Spinal cord (tissue), 10 donors: ENCODE data around the gene TSSK1B. TPM values are rescaled to one million over a fixed set of nuclear protein-coding genes. Genes with fewer than 3 reads are reported as not detected.

ENCODE experiments used
- DNase-seq, 6 donors: peaks; one replicate each; pipeline versions ENCODE4 v3.0.0 to v3.0.0-alpha.2; 2013 to 2015; ENCODE audit warnings: low spot score in 6 of 6, low read depth in 4 of 6
- H3K27ac ChIP-seq: one replicate; pipeline ENCODE4 v1.5.1; 2013; ENCODE audit warnings: low read depth, low read length, control low read depth
- H3K27me3 ChIP-seq: one replicate; pipeline ENCODE4 v1.6.1; 2013; ENCODE audit warnings: low read length; ENCODE audit not compliant: control insufficient read depth, insufficient read depth
- H3K36me3 ChIP-seq: one replicate; pipeline ENCODE4 v1.6.1; 2013; ENCODE audit warnings: low read length; ENCODE audit not compliant: control insufficient read depth, insufficient read depth
- H3K4me1 ChIP-seq: one replicate; pipeline ENCODE4 v1.6.1; 2013; ENCODE audit warnings: low read length; ENCODE audit not compliant: control insufficient read depth, insufficient read depth
- H3K4me3 ChIP-seq: one replicate; pipeline ENCODE4 v1.5.1; 2013; ENCODE audit warnings: low read depth, low read length, control low read depth
- H3K9me3 ChIP-seq: one replicate; pipeline ENCODE4 v1.6.1; 2013; ENCODE audit warnings: low read length; ENCODE audit not compliant: control insufficient read depth, insufficient read depth
- WGBS: methylation state at CpG from one replicate; pipeline ENCODE4 v1.1.5; 2013; ENCODE audit warnings: missing lambda C conversion rate; ENCODE audit not compliant: insufficient coverage; 5-methylcytosine and 5-hydroxymethylcytosine counted together
- polyA plus RNA-seq, 2 donors: library from polyadenylated mRNA; unstranded; fragments of 120-200 nt; gene quantifications; one replicate each; pipeline ENCODE4 v1.2.1, GENCODE V29; 2013; ENCODE audit not compliant: insufficient read length in 2 of 2
- total RNA-seq, 2 donors: library from RNA; depleted of rRNA in 1 of 2; stranded (reverse); fragments of 120-200 nt in 1 of 2; fragments of >200 nt in 1 of 2; gene quantifications; one replicate each; pipeline versions ENCODE4 v1.2.3 to v1.2.4, GENCODE V29; 2013 to 2014
- donor health status: healthy.

TSSK1B gene
- total and polyA plus RNA-seq, 4 donors = 0.06 to 0.10 (median 0.06) TPM; not detected in 1

GRCh38 chr5:113450462-113450861 is 15.7 kb upstream of the TSSK1B start:
- Histone ChIP-seq H3K9me3 (peaks cover 2% of the 10 kb centered on the region), H3K27ac (no peak overlapping the region), H3K36me3 (no peaks in the 10 kb centered on the region), H3K4me3 (no peak overlapping the region), H3K4me1 (no peaks in the 10 kb centered on the region), H3K27me3 (no peaks in the 10 kb centered on the region)
- no peak for DNase-seq
- WGBS = no CpG with 5 or more reads among the region's 2 CpGs

GRCh38 chr5:113448252-113448651 is 13.5 kb upstream of the TSSK1B start:
- Histone ChIP-seq H3K27me3 (no peaks in the 10 kb centered on the region), H3K4me1 (no peaks in the 10 kb centered on the region), H3K9me3 (peaks cover 2% of the 10 kb centered on the region), H3K4me3 (no peak overlapping the region), H3K36me3 (no peaks in the 10 kb centered on the region), H3K27ac (no peak overlapping the region)
- no peak for DNase-seq
- no CpG with 5 or more reads among the region's 3 CpGs for WGBS

GRCh38 chr5:113447498-113448050 is 12.8 kb upstream of the TSSK1B start:
- peak in 2 of 6 donors; percentile 45 to 55 for DNase-seq
- H3K4me1 ChIP-seq = no peaks in the 10 kb centered on the region
- no peak overlapping the region for H3K4me3 ChIP-seq
- WGBS = 14% methylated on average over 2 of the region's 4 CpGs
- H3K9me3 ChIP-seq = peaks cover 2% of the 10 kb centered on the region
- no peaks in the 10 kb centered on the region for H3K36me3 ChIP-seq
- H3K27me3 ChIP-seq = no peaks in the 10 kb centered on the region
- H3K27ac ChIP-seq = no peak overlapping the region

GRCh38 chr5:113446358-113446927 is 11.7 kb upstream of the TSSK1B start:
- H3K36me3 ChIP-seq = no peaks in the 10 kb centered on the region
- no peaks in the 10 kb centered on the region for H3K4me1 ChIP-seq
- no peak overlapping the region for H3K27ac ChIP-seq
- no peak for DNase-seq
- no peak overlapping the region for H3K4me3 ChIP-seq
- H3K9me3 ChIP-seq = peaks cover 2% of the 10 kb centered on the region
- no peaks in the 10 kb centered on the region for H3K27me3 ChIP-seq
- no CpG with 5 or more reads among the region's 2 CpGs for WGBS

GRCh38 chr5:113437111-113437510 is 2.3 kb upstream of the TSSK1B start:
- WGBS = no CpG with 5 or more reads among the region's 1 CpG
- Histone ChIP-seq H3K4me1 (peaks cover 11% of the 10 kb centered on the region), H3K9me3 (no peaks in the 10 kb centered on the region), H3K27me3 (no peaks in the 10 kb centered on the region), H3K36me3 (no peaks in the 10 kb centered on the region), H3K27ac (no peak overlapping the region), H3K4me3 (no peak overlapping the region)
- DNase-seq = peak in 1 of 6 donors; percentile 65

- DNase-seq = peak in 1 of 6 donors; percentile 63
- H3K9me3 ChIP-seq = no peaks in the 10 kb centered on the region
- H3K36me3 ChIP-seq = no peaks in the 10 kb centered on the region
- H3K27ac ChIP-seq = no peak overlapping the region
- no peaks in the 10 kb centered on the region for H3K27me3 ChIP-seq
- no peak overlapping the region for H3K4me3 ChIP-seq
- peaks cover 11% of the 10 kb centered on the region for H3K4me1 ChIP-seq
- 52% methylated on average over 4 of the region's 4 CpGs for WGBS
Observed at GRCh38 chr5:113435575-113435974, 786 bp upstream of the TSSK1B start.

- Histone ChIP-seq H3K4me1 (peaks cover 11% of the 10 kb centered on the region), H3K27ac (no peak overlapping the region), H3K36me3 (no peaks in the 10 kb centered on the region), H3K4me3 (no peak overlapping the region), H3K9me3 (no peaks in the 10 kb centered on the region), H3K27me3 (no peaks in the 10 kb centered on the region)
- no peak for DNase-seq
- 97% methylated on average over 38 of the region's 38 CpGs for WGBS
Observed at GRCh38 chr5:113433862-113434612, 752 bp downstream of the TSSK1B start.

GRCh38 chr5:113433071-113433470 is 1.7 kb downstream of the TSSK1B start:
- no peaks in the 10 kb centered on the region for H3K36me3 ChIP-seq
- no peak overlapping the region for H3K4me3 ChIP-seq
- no peak for DNase-seq
- WGBS = 90% methylated on average over 19 of the region's 21 CpGs
- peaks cover 11% of the 10 kb centered on the region for H3K4me1 ChIP-seq
- no peaks in the 10 kb centered on the region for H3K9me3 ChIP-seq
- H3K27me3 ChIP-seq = no peaks in the 10 kb centered on the region
- H3K27ac ChIP-seq = no peak overlapping the region

- Histone ChIP-seq H3K9me3 (no peaks in the 10 kb centered on the region), H3K4me1 (no peaks in the 10 kb centered on the region), H3K27me3 (no peaks in the 10 kb centered on the region), H3K4me3 (no peak overlapping the region), H3K27ac (no peak overlapping the region), H3K36me3 (no peaks in the 10 kb centered on the region)
- WGBS = 55% methylated on average over 2 of the region's 3 CpGs
- no peak for DNase-seq
Observed at GRCh38 chr5:113427871-113428574, 6.8 kb downstream of the TSSK1B start.
